IMR-90 (cell line): Measurements from ENCODE around the gene DRC7. TPM values are rescaled to one million over a fixed set of nuclear protein-coding genes. Genes with fewer than 3 reads are reported as not detected.

Source experiments
- ATAC-seq: fragments of 200-7000 bp; cut with Tn5 transposase; 2 replicates; pipeline ENCODE4 v1.9.1; 2020; ENCODE audit warnings: low read depth, mild to moderate bottlenecking, moderate library complexity
- BruUV-seq: library from RNA; stranded (reverse); fragments of 400-500 nt; replicated peaks from 2 replicates; lab custom pipeline; 2021; lab: Mats Ljungman, UMichigan
- CTCF ChIA-PET: fragments of 300-600 bp; formaldehyde crosslinking; extraction: SDS; loops from one replicate; lab custom pipeline; 2021; ENCODE audit warnings: antibody characterized with exemption; lab: Yijun Ruan, JAX
- POLR2A ChIA-PET: fragments of 300-600 bp; sonication (Branson Sonifier 250); formaldehyde crosslinking; loops from one replicate; lab custom pipeline; 2022; ENCODE audit warnings: antibody characterized with exemption; ENCODE audit not compliant: unreplicated experiment; lab: Charles Lee
- DNase-seq: peaks from one replicate; pipeline ENCODE4 v3.0.0; 2013
- H2AFZ ChIP-seq: replicated peaks from 2 replicates; pipeline ENCODE3; 2013; ENCODE audit warnings: low read length, mild to moderate bottlenecking; ENCODE audit not compliant: poor library complexity
- H2AK5ac ChIP-seq: 2 replicates; pipeline ENCODE4 v1.6.1; 2013; ENCODE audit warnings: low read depth, low read length, inconsistent platforms
- H2AK9ac ChIP-seq: replicated peaks from 2 replicates; pipeline ENCODE3; 2013; ENCODE audit warnings: mild to moderate bottlenecking, low read depth, low read length, moderate library complexity; ENCODE audit not compliant: poor library complexity
- H2BK120ac ChIP-seq: 2 replicates; pipeline ENCODE4 v1.6.1; 2013; ENCODE audit warnings: low read depth, low read length, inconsistent platforms
- H2BK15ac ChIP-seq: 3 replicates; pipeline ENCODE4 v1.6.1; 2013; ENCODE audit warnings: low read depth, low read length, inconsistent platforms
- H2BK20ac ChIP-seq: 2 replicates; pipeline ENCODE4 v1.6.1; 2013; ENCODE audit warnings: low read depth, mild to moderate bottlenecking, inconsistent platforms, low read length, moderate library complexity
- H2BK5ac ChIP-seq: 2 replicates; pipeline ENCODE4 v1.6.1; 2013; ENCODE audit warnings: mild to moderate bottlenecking, low read depth, low read length, inconsistent platforms; ENCODE audit not compliant: poor library complexity, severe bottlenecking
- H3K14ac ChIP-seq: replicated peaks from 2 replicates; pipeline ENCODE4 v1.6.1; 2013; ENCODE audit warnings: low read depth, low read length, inconsistent platforms
- H3K18ac ChIP-seq: 2 replicates; pipeline ENCODE4 v1.6.1; 2013; ENCODE audit warnings: low read depth, low read length, control low read depth
- H3K23ac ChIP-seq: 2 replicates; pipeline ENCODE4 v1.6.1; 2013; ENCODE audit warnings: low read depth, low read length, inconsistent platforms
- H3K27ac ChIP-seq: 2 replicates; pipeline ENCODE4 v1.5.1; 2013; ENCODE audit warnings: mild to moderate bottlenecking, control low read depth, low read length; ENCODE audit not compliant: insufficient read depth
- H3K27me3 ChIP-seq: 2 replicates; pipeline ENCODE4 v1.6.1; 2013; ENCODE audit warnings: low read length; ENCODE audit not compliant: control insufficient read depth, insufficient read depth
- H3K36me3 ChIP-seq: 2 replicates; pipeline ENCODE4 v1.6.1; 2013; ENCODE audit warnings: low read length, mixed read lengths; ENCODE audit not compliant: control insufficient read depth, insufficient read depth
- H3K4ac ChIP-seq: 2 replicates; pipeline ENCODE4 v1.6.1; 2013; ENCODE audit warnings: low read depth, low read length, inconsistent platforms
- H3K4me1 ChIP-seq: 2 replicates; pipeline ENCODE4 v1.6.1; 2013; ENCODE audit warnings: low read length, mixed read lengths; ENCODE audit not compliant: control insufficient read depth, insufficient read depth
- H3K4me2 ChIP-seq: 2 replicates; pipeline ENCODE4 v1.6.1; 2013; ENCODE audit warnings: low read depth, mild to moderate bottlenecking, control low read depth, low read length, moderate library complexity
- H3K4me3 ChIP-seq: 2 replicates; pipeline ENCODE4 v1.5.1; 2013; ENCODE audit warnings: low read depth, mild to moderate bottlenecking, control low read depth, low read length, moderate library complexity; ENCODE audit not compliant: insufficient read depth
- H3K56ac ChIP-seq: 2 replicates; pipeline ENCODE4 v1.6.1; 2013; ENCODE audit warnings: low read length, inconsistent platforms; ENCODE audit not compliant: insufficient read depth; ENCODE audit errors: extremely low read depth
- H3K79me1 ChIP-seq, 2 experiments: 2 replicates each; pipeline ENCODE4 v1.6.1; 2013; ENCODE audit warnings: low read length in 2 of 2, inconsistent platforms in 1 of 2, low read depth in 1 of 2
- H3K9ac ChIP-seq: 2 replicates; pipeline ENCODE4 v1.6.1; 2013; ENCODE audit warnings: low read depth, low read length, control low read depth
- H3K9me1 ChIP-seq: 2 replicates; pipeline ENCODE4 v1.6.1; 2013; ENCODE audit warnings: low read length, inconsistent platforms; ENCODE audit not compliant: insufficient read depth
- H3K9me3 ChIP-seq: 2 replicates; pipeline ENCODE4 v1.6.1; 2013; ENCODE audit warnings: low read length; ENCODE audit not compliant: control insufficient read depth, insufficient read depth
- H4K20me1 ChIP-seq: 2 replicates; pipeline ENCODE4 v1.6.1; 2013; ENCODE audit warnings: low read length, inconsistent platforms; ENCODE audit not compliant: insufficient read depth
- H4K5ac ChIP-seq: 2 replicates; pipeline ENCODE4 v1.6.1; 2013; ENCODE audit warnings: mild to moderate bottlenecking, low read depth, low read length, control low read depth
- H4K8ac ChIP-seq, 2 experiments: 2 replicates each; pipeline ENCODE4 v1.6.1; 2013; ENCODE audit warnings: low read depth in 2 of 2, low read length in 2 of 2, control low read depth in 1 of 2, inconsistent platforms in 1 of 2
- H4K91ac ChIP-seq: 2 replicates; pipeline ENCODE4 v1.6.1; 2013; ENCODE audit warnings: low read depth, low read length, inconsistent platforms; ENCODE audit not compliant: insufficient read depth
- CHD1 ChIP-seq: IDR thresholded peaks from 2 replicates; pipeline ENCODE4 v1.6.1; 2012; ENCODE audit warnings: low read depth, low read length, improper control_type of control experiment
- CTCF ChIP-seq: conservative IDR thresholded peaks from 2 replicates; pipeline ENCODE4 v1.5.1; 2012; ENCODE audit warnings: mild to moderate bottlenecking, low read depth, low read length, improper control_type of control experiment
- ELK1 ChIP-seq: fragments of 150-350 bp; IDR thresholded peaks from 2 replicates; pipeline ENCODE4 v1.6.1; 2016; ENCODE audit warnings: low read depth, mild to moderate bottlenecking, low read length, moderate library complexity, borderline replicate concordance
- FOS ChIP-seq: fragments of 150-350 bp; IDR thresholded peaks from 2 replicates; pipeline ENCODE4 v1.6.1; 2016; ENCODE audit warnings: low read depth, low read length
- MAFK ChIP-seq: IDR thresholded peaks from 2 replicates; pipeline ENCODE4 v1.6.1; 2012; ENCODE audit warnings: low read depth, low read length, improper control_type of control experiment
- MAZ ChIP-seq: IDR thresholded peaks from 2 replicates; pipeline ENCODE4 v1.6.1; 2012; ENCODE audit warnings: low read depth, mild to moderate bottlenecking, low read length, improper control_type of control experiment, moderate library complexity, borderline replicate concordance
- MXI1 ChIP-seq: IDR thresholded peaks from 2 replicates; pipeline ENCODE4 v1.6.1; 2012; ENCODE audit warnings: low read depth, mild to moderate bottlenecking, low read length, moderate library complexity, borderline replicate concordance
- NFE2L2 ChIP-seq: fragments of 150-350 bp; IDR thresholded peaks from 2 replicates; pipeline ENCODE4 v1.6.1; 2016; ENCODE audit warnings: low read depth, mild to moderate bottlenecking, low read length
- POLR2A ChIP-seq: IDR thresholded peaks from 2 replicates; pipeline ENCODE4 v1.6.1; 2012; ENCODE audit warnings: mild to moderate bottlenecking, low read depth, low read length
- RCOR1 ChIP-seq: IDR thresholded peaks from 2 replicates; pipeline ENCODE4 v1.6.1; 2012; ENCODE audit warnings: mild to moderate bottlenecking, low read length, improper control_type of control experiment; ENCODE audit not compliant: insufficient replicate concordance
- RFX5 ChIP-seq: IDR thresholded peaks from 2 replicates; pipeline ENCODE4 v1.8.0; 2012; ENCODE audit warnings: low read depth, mild to moderate bottlenecking, low read length, moderate library complexity
- SMC3 ChIP-seq: fragments of 150-350 bp; IDR thresholded peaks from 2 replicates; pipeline ENCODE4 v1.6.1; 2016; ENCODE audit warnings: low read depth, mild to moderate bottlenecking, antibody characterized with exemption, low read length, moderate library complexity
- WGBS, 2 experiments: methylation state at CpG; one replicate each; pipeline versions ENCODE4 v1.1.5 to v1.1.7; 2013; ENCODE audit warnings: missing lambda C conversion rate in 2 of 2; ENCODE audit not compliant: insufficient read length in 1 of 2; ENCODE audit errors: extremely low coverage in 2 of 2; 5-methylcytosine and 5-hydroxymethylcytosine counted together
- dilution Hi-C: fragments of 300-500 bp; cut with HindIII; formaldehyde crosslinking; loops from one replicate; pipeline ENCODE4 v1.14.3; 2018; ENCODE audit warnings: low sequenced_read_pairs; ENCODE audit not compliant: unreplicated experiment
- in situ Hi-C: fragments of 300-500 bp; cut with MboI; formaldehyde crosslinking; loops from 3 replicates; pipeline ENCODE4 v1.14.3; 2019; ENCODE audit warnings: low sequenced_read_pairs, inconsistent platforms, mixed read lengths
- intact Hi-C: fragments of 100-400 bp; cut with micrococcal nuclease; formaldehyde crosslinking; loops from 2 replicates; pipeline ENCODE4 v1.10.0; 2022
- polyA plus RNA-seq, 3 experiments: library from polyadenylated mRNA; depleted of rRNA; stranded (reverse); fragments of >200 nt; gene quantifications; 2 replicates each; pipeline ENCODE4 v1.2.3, GENCODE V29; 2012; ENCODE audit warnings: low replicate concordance in 1 of 3
- total RNA-seq: library from RNA; depleted of rRNA; stranded (reverse); fragments of >200 nt; gene quantifications from 2 replicates; pipeline ENCODE4 v1.2.3, GENCODE V29; 2012

Gene DRC7
- total and polyA plus RNA-seq, 2 of the 4 experiments (the other 2 are of a cell fraction) = not detected

- Histone ChIP-seq H2BK120ac (no peak overlapping the region), H4K20me1 (no peaks in the 10 kb centered on the region), H3K27ac (no peak overlapping the region), H3K4me1 (no peaks in the 10 kb centered on the region), H3K79me1 (no peaks in the 10 kb centered on the region), H3K23ac (no peak overlapping the region), H3K56ac (no peak overlapping the region), H4K8ac (no peak overlapping the region), H3K4me3 (no peak overlapping the region), H3K27me3 (peaks cover 6% of the 10 kb centered on the region; the same call in 1 of the 2 replicates), H2BK15ac (no peak overlapping the region), H4K91ac (no peak overlapping the region), H3K9me1 (no peaks in the 10 kb centered on the region), H3K9ac (no peak overlapping the region), H2BK20ac (no peak overlapping the region), H3K4ac (no peak overlapping the region), H2AFZ (no peak overlapping the region), H2AK5ac (no peak overlapping the region), H3K18ac (no peak overlapping the region), H3K9me3 (no peaks in the 10 kb centered on the region), H3K36me3 (no peaks in the 10 kb centered on the region), H3K4me2 (no peak overlapping the region), H2AK9ac (no peak overlapping the region), H3K14ac (no peak overlapping the region), H2BK5ac (no peak overlapping the region), H4K5ac (no peak overlapping the region)
- ATAC-seq = no peak
- dilution Hi-C loops (no loop called here), intact Hi-C loops (no loop called here), in situ Hi-C loops (no loop called here)
- no peak for DNase-seq
- POLR2A ChIA-PET = no interaction called here
- CTCF ChIA-PET = no interaction called here
- TF ChIP-seq FOS = no peak
- no peak for TF ChIP-seq SMC3
- no peak for TF ChIP-seq NFE2L2
- no peak for TF ChIP-seq MXI1
- no peak for TF ChIP-seq POLR2A
- TF ChIP-seq ELK1 = no peak
- no peak for TF ChIP-seq MAZ
- TF ChIP-seq MAFK = no peak
- TF ChIP-seq CTCF = no peak
- no peak for TF ChIP-seq CHD1
- no peak for TF ChIP-seq RFX5
- TF ChIP-seq RCOR1 = no peak
- no TSS peak for BruUV-seq
- WGBS, 2 experiments = 75% methylated on average over 11 of the region's 21 CpGs; no CpG with 5 or more reads in 1 of the 2 experiments
Measured at GRCh38 chr16:57663436-57663835, 31.2 kb upstream of the DRC7 start.
